ENCODE data around the gene KCNH2.
"Not testable (repeated sequence)": the region's sequence is repeated elsewhere in the genome, so short reads cannot be mapped to it uniquely, and the experiment has no call there.

KCNH2 gene

DNA sequence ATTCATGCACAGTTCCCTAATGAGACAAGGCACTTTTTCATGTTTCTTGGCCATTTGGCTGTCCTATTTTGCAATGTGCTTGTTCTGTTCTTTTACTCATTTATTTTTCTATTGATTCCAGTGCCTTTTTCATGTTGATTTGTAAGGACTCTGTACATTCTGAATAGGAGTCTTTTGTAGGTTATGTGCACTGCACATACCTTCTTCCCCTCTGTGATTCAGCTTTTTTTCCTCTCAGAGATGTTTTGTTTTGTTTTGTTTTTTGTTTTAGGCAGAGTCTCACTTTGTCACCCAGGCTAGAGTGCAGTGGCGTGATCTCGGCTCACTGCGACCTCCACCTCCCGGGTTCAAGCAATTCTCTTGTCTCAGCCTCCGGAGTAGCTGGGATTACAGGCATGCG, 59.7 kb downstream of the KCNH2 start:
- H3K9me3 Mint-ChIP-seq (ENCODE audit: low read depth) = no peaks in the 10 kb centered on the region
- H3K4me3 Mint-ChIP-seq = no peak overlapping the region
- no peak overlapping the region for H3K27ac Mint-ChIP-seq
- H3K27me3 Mint-ChIP-seq = peaks cover 4% of the 10 kb centered on the region
- H3K4me1 Mint-ChIP-seq (ENCODE audit: low read depth) = peaks cover 3% of the 10 kb centered on the region
- H3K36me3 Mint-ChIP-seq = no peaks in the 10 kb centered on the region

DNA sequence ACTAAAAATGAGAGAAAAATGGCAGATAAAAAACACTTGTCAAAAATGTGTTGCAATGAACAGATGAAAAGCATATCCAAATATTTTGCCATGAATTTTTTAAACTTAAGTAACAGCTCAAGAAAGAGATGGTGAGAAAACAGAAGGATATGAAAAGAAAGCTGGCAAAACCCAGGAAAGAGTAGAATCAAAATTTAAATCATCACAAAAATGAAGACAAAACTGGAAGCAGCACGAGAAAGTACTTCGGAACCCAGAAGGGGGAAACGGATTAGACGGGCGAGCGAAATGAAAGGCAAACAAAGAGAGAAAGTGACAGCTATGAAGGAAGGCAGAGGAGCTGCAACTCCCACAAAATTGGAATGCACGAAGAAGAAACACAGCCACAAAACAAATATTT, 60.2 kb downstream of the KCNH2 start:
- Mint-ChIP-seq H3K27me3 (peaks cover 4% of the 10 kb centered on the region), H3K4me1 (ENCODE audit: low read depth) (peaks cover 2% of the 10 kb centered on the region), H3K27ac (no peak overlapping the region), H3K9me3 (ENCODE audit: low read depth) (no peaks in the 10 kb centered on the region), H3K36me3 (no peaks in the 10 kb centered on the region), H3K4me3 (no peak overlapping the region)

DNA sequence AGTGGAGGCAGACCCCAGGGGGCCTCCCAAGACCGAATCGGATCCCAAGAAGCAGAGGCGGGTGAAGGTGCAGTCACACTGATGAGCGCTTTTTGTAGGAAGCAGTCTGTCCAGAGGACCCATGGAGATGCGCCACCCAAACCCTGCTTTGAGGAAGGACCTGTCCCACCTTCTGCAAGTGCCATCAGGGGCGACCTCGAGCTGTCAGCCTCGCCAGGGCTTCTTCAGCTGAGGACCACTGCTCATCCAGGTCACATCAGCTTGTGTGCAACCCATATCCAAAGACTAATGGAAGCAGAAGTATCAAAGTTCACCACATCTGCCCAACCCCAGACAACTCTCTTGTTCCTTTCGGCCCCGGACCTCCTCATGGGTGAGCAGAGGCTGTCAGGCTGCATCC, 61.5 kb downstream of the KCNH2 start:
- no peaks in the 10 kb centered on the region for H3K9me3 Mint-ChIP-seq (ENCODE audit: low read depth)
- no peaks in the 10 kb centered on the region for H3K36me3 Mint-ChIP-seq
- no peaks in the 10 kb centered on the region for H3K4me1 Mint-ChIP-seq (ENCODE audit: low read depth)
- H3K27ac Mint-ChIP-seq = no peak overlapping the region
- no peak overlapping the region for H3K4me3 Mint-ChIP-seq
- H3K27me3 Mint-ChIP-seq = peaks cover 3% of the 10 kb centered on the region

DNA sequence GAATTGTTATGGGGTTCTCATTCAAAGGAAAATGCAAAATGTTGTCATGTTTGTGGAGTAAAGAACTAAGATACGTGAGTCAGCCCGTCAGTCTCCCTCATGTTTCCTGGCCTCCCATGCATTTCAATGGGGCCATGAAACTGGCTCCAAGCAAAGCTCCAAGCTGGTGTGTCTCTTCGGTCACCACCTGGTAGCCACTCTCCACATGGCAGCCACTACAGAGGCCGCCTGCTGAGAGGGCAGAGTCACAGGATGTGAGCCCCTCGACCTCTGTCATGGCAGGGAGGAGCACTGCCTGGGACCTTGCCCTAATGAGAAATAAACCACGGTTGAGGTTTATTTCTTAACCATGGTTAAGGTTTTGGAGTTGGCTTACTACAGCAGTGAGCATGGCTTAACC, 63.2 kb downstream of the KCNH2 start:
- Mint-ChIP-seq H3K4me3 (no peak overlapping the region), H3K9me3 (ENCODE audit: low read depth) (no peaks in the 10 kb centered on the region), H3K4me1 (ENCODE audit: low read depth) (peaks cover 2% of the 10 kb centered on the region), H3K27me3 (peaks cover 3% of the 10 kb centered on the region), H3K36me3 (no peaks in the 10 kb centered on the region), H3K27ac (no peak overlapping the region)

DNA sequence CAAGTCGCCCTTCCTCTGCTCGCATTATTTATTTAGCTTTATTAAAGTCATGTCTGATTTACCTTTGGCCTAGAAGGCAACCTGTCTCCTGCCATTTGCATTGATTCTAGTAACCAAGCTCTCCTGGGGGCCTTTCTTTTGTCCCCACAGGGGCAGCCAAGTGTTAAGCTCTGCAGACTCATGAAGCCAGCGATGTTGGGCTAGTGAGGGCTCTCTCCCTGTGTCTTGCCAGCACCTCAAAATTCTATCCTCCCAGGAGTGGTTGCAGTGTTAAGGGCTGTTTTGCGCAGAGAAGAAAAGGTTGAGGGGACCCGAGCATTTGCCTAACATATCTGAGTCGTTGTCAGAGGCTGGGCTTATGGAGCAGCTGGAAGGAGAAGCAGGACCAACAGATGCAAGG, 63.9 kb downstream of the KCNH2 start:
- H3K36me3 Mint-ChIP-seq = no peaks in the 10 kb centered on the region
- H3K27ac Mint-ChIP-seq = no peak overlapping the region
- no peaks in the 10 kb centered on the region for H3K9me3 Mint-ChIP-seq (ENCODE audit: low read depth)
- no peak overlapping the region for H3K4me3 Mint-ChIP-seq
- peaks cover 3% of the 10 kb centered on the region for H3K27me3 Mint-ChIP-seq
- peaks cover 5% of the 10 kb centered on the region for H3K4me1 Mint-ChIP-seq (ENCODE audit: low read depth)

DNA sequence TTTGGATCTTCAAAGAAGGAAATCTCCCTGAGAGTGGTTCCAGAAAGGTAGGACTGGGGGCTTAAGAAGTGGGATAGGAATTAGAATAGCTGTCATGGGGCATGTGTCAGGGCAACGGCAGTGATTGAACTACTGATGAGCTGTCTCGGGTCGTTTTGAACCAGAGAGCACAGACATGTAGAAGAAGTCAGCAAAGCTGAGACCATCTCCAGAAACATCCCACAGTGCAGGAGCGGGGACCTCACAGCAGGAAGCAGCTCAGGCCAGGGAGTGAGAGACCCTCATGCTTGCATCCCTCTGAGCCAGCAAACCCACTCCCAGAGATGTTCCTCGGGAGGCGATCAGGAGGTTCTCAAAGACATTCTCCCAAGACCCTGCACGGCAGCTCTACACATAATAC, 65.7 kb downstream of the KCNH2 start:
- H3K36me3 Mint-ChIP-seq = no peaks in the 10 kb centered on the region
- no peak overlapping the region for H3K27ac Mint-ChIP-seq
- H3K4me3 Mint-ChIP-seq = no peak overlapping the region
- H3K4me1 Mint-ChIP-seq (ENCODE audit: low read depth) = peaks cover 10% of the 10 kb centered on the region
- no peaks in the 10 kb centered on the region for H3K9me3 Mint-ChIP-seq (ENCODE audit: low read depth)
- peaks cover 3% of the 10 kb centered on the region for H3K27me3 Mint-ChIP-seq

DNA sequence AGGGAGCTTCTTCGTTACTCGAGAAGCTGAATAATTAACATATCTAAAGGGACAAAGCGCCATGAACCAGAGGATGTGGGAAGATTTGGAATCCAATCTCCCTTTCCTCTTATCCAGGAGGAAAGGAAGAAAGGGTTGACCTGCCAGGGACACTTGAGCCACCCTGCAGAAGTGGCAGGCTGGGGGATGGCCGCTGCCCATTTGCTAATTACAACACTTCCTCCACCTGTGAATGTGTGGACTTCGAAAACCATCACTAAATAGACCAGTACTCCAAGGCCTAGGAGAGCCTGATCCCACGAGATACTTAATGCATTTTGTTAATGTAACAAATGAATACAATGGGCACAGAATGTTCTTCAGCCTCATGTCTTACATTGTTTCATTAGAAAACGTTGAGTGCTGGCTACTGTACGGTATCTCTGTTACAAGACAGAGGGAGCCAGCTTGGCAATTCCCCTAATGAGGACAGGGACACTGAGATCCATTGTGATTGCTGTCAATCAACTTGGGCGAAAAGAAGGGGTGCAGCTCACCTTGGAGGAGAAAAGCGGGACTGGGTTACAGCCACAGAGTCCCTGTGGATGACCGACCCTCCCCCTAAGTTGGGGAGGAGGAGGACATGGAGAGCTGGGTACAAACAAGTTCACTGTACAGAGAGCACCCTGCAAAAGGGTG, 66.4 kb downstream of the KCNH2 start:
- no peak overlapping the region for H3K4me3 Mint-ChIP-seq
- H3K27me3 Mint-ChIP-seq = no peaks in the 10 kb centered on the region
- H3K27ac Mint-ChIP-seq = no peak overlapping the region
- H3K4me1 Mint-ChIP-seq (ENCODE audit: low read depth) = peaks cover 10% of the 10 kb centered on the region
- H3K9me3 Mint-ChIP-seq (ENCODE audit: low read depth) = no peaks in the 10 kb centered on the region
- no peaks in the 10 kb centered on the region for H3K36me3 Mint-ChIP-seq

DNA sequence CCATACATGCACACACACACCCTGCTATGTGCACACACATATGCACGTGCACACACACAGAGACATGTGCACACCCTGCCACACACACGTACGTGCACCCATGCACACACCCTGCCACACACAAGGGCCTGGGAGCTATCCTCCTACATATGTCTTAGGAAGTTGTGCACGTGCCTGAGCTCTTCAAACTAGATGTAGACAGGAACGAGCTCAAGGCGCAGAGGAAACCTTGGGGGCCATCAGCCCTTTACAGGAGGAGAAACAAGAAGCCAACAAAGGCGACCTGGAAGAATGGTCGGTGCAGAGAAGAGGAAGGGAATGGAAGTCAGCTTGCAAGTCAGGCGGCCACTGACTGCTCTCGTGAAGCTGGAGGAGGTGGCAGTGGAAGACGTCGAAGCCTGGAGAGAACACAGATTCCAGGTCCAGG, 67.1 kb downstream of the KCNH2 start:
- Mint-ChIP-seq H3K4me1 (ENCODE audit: low read depth) (peaks cover 10% of the 10 kb centered on the region), H3K27me3 (no peaks in the 10 kb centered on the region), H3K4me3 (no peak overlapping the region), H3K27ac (no peak overlapping the region), H3K36me3 (no peaks in the 10 kb centered on the region), H3K9me3 (ENCODE audit: low read depth) (no peaks in the 10 kb centered on the region)

DNA sequence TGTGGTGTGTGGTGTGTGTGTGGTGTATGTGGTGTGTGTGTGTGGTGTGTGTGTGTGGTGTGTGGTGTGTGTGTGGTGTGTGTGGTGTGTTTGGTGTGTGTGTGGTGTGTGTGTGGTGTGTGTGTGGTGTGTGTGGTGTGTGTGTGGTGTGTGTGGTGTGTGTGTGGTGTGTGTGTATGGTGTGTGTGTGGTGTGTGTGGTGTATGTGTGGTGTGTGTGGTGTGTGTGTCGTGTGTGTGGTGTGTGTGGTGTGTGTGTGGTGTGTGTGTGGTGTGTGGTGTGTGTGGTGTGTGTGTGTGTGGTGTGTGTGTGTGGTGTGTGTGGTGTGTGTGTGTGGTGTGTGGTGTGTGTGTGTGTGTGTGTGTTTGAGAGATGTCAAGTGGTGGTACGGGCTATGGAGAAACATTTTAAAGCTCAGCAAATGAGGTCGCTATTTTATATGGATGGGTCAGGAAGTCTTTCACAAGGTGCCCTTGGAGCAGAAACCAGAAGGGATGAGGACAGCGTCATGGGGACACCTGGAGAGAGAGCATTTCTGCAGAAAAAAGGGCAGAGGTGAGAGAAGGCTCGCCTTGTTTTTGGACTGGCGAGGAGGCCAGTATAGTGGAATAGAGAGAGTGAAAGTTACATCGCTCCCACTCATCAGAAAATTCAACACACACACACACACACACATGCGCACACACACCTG, 67.7 kb downstream of the KCNH2 start:
- H3K4me1 Mint-ChIP-seq (ENCODE audit: low read depth) = peaks cover 10% of the 10 kb centered on the region
- not testable (repeated sequence) for H3K36me3 Mint-ChIP-seq, H3K27me3 Mint-ChIP-seq

DNA sequence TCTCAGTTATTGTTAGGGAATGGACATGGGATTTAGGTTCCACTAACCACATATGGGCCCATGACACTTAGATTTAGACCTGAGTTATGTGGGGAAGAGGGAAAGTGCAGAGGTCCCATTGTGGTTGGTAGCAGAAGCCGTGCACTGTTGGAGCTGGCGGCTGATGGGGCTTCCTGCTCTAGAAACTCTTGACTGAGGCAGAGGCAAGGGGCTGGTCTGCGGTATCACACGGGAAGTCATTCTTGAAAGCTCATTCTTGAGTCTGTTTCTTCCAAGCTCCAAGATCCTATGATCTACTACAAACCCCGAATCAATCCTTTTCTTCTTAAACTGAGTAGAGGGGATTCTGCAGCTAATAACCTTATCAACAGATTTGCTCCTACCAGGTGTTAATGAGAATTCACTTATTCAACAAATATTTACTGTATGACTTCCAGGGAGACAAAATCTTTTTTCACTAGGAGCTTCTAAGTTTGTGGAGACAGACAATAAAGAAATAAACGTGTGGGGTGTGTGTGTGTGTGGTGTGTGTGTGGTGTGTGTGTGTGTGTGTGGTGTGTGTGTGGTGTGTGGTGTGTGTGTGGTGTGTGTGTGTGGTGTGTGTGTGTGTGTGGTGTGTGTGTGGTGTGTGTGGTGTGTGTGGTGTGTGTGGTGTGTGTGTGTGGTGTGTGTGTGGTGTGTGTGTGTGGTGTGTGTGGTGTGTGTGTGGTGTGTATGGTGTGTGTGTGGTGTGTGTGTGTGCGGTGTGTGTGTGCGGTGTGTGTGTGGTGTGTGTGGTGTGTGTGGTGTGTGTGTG, 68.7 kb downstream of the KCNH2 start:
- peaks cover 10% of the 10 kb centered on the region for H3K4me1 Mint-ChIP-seq (ENCODE audit: low read depth)
- no peak overlapping the region for H3K27ac Mint-ChIP-seq
- H3K4me3 Mint-ChIP-seq = no peak overlapping the region
- no peaks in the 10 kb centered on the region for H3K9me3 Mint-ChIP-seq (ENCODE audit: low read depth)
- H3K27me3 Mint-ChIP-seq = no peaks in the 10 kb centered on the region
- H3K36me3 Mint-ChIP-seq = no peaks in the 10 kb centered on the region

More for the DNA sequence above, 67.7 kb downstream of the KCNH2 start:
- H3K27ac Mint-ChIP-seq; H3K4me3 Mint-ChIP-seq; H3K9me3 Mint-ChIP-seq (ENCODE audit: low read depth): not testable (repeated sequence)

DNA sequence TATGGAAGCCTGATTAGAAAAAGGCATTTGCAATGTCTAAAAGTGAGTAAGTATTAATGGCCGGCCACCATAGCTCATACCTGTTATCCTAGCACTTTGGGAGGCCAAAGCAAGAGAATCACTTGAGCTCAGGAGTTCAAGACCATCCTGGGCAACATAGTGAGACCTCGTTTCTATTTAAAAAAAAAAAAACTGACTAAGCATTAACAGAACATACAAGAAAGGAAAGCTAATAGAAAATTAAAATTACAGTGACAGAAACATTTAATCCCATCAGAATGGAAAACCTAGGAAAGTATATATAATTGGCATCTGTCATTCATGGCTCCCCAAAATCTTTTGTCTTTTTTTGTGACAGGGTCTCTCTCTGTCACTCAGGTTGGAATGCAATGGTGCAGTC, 69.9 kb downstream of the KCNH2 start:
- H3K27me3 Mint-ChIP-seq = no peaks in the 10 kb centered on the region
- H3K4me1 Mint-ChIP-seq (ENCODE audit: low read depth) = peaks cover 10% of the 10 kb centered on the region
- no peaks in the 10 kb centered on the region for H3K9me3 Mint-ChIP-seq (ENCODE audit: low read depth)
- no peak overlapping the region for H3K27ac Mint-ChIP-seq
- H3K36me3 Mint-ChIP-seq = no peaks in the 10 kb centered on the region
- no peak overlapping the region for H3K4me3 Mint-ChIP-seq

DNA sequence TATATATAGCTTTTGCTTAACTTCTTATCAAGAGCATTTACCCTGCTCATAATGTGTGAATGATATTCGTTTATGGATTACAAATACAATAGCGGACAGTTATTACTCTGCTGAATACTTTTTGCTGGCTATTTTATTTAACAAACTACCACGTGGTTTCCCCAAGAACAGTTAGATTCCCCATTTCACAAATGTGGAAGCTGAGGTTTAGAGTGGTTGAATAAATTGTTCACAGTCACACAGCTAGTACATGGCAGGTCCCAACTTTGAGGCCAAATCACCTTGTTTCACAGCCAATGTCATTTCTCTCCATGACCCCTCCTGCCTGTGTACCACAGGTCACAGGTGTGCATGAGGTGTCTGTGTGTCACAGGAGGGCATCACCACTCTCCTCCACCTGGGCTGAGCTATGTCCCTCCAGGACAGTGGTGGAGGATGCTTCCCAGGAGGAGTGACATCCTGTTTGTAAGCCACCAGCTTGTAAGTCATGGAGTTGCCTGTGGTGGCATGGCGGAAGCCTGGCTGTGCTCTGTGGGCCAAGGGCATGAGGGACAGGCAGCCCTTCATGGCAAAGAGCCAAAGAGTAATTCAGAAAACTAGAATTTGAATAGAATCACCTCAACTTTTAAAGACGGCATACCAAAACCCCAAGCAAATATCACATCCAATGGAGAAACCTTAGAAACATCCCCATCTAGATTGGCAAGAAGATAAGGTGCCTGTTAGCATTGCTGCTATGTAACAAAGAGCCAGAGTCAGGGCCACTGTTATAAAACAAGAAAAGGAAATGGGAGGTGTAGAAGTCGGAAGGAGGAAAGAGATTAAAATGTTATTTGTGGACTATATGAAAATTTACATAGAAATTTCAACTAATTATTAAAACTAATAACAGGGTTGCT, 73.9 kb downstream of the KCNH2 start:
- H3K4me1 Mint-ChIP-seq (ENCODE audit: low read depth) = peaks cover 6% of the 10 kb centered on the region
- H3K9me3 Mint-ChIP-seq (ENCODE audit: low read depth) = no peaks in the 10 kb centered on the region
- H3K36me3 Mint-ChIP-seq = no peaks in the 10 kb centered on the region
- H3K27me3 Mint-ChIP-seq = peaks cover 5% of the 10 kb centered on the region
- H3K4me3 Mint-ChIP-seq = no peak overlapping the region
- no peak overlapping the region for H3K27ac Mint-ChIP-seq

DNA sequence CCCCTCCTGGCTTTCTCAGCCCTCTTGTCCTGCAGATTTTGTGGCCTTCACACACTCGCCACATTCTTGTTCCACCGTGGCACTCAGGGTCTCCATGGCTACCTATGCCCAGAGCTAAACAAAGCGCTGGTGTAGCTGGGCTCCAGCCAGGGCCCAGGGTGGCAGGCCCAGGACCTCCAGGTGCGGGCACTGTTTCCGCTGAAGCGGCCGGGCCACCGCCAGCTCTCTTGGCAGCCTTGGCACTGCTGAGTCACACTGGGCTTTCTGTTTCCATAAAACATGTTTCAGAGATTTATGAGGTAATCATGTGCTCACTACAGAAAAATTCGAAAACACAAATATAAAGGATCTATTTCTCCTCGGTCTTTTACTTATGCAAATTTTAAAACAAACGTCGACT, 74.5 kb downstream of the KCNH2 start:
- Mint-ChIP-seq H3K27ac (no peak overlapping the region), H3K9me3 (ENCODE audit: low read depth) (no peaks in the 10 kb centered on the region), H3K27me3 (peaks cover 6% of the 10 kb centered on the region), H3K4me3 (no peak overlapping the region), H3K4me1 (ENCODE audit: low read depth) (peaks cover 2% of the 10 kb centered on the region), H3K36me3 (no peaks in the 10 kb centered on the region)

DNA sequence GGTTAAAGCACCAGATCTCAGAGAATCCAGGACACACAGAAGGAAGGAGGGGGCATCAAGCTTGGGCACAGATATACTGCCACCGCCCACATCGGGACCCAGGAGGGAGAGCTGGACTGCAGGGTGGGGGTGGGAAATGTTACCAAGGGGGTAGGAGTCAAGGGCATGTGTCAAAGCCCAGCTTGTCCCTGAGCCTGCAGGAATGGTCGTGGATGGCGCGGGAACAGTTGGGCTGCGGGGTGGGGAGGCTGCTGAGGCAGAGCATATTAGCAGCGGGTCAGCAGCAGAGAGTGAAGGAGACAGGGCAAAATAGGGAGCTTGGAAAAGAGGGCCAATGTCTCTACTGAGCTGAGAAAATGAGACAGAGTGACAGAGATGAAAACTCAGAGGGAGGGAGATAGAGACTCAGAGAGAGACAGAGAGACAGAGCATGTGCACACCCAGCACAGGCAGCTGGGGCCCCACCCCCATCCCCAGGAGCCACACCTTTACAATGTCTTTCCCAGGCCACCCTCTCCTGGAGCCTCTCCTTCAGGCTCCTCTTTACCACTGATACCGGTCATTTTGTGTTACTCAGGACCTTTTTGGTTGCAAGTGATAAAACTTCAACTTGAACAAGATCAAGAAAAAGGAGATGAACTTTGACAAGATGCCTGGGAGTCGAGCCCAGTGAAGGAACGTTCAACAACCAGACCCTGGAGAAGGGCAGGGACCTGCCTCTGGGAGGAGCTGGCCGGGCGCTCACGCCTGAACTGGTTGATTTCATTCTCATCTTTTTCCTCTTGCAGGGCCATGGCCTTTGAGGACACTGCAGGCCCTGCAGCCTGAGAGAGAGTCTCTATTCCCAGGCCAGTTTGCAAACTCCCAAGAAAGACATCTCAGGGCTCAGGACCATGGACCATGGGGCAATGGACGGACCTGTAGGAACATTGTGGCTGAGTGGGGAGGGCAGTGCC, 75.8 kb downstream of the KCNH2 start:
- H3K9me3 Mint-ChIP-seq (ENCODE audit: low read depth) = no peaks in the 10 kb centered on the region
- no peak overlapping the region for H3K27ac Mint-ChIP-seq
- no peaks in the 10 kb centered on the region for H3K36me3 Mint-ChIP-seq
- H3K27me3 Mint-ChIP-seq = peaks cover 8% of the 10 kb centered on the region
- no peak overlapping the region for H3K4me3 Mint-ChIP-seq
- peaks cover 4% of the 10 kb centered on the region for H3K4me1 Mint-ChIP-seq (ENCODE audit: low read depth)
